ENCODE results near the gene RUBCNL.

Gene RUBCNL

DNA sequence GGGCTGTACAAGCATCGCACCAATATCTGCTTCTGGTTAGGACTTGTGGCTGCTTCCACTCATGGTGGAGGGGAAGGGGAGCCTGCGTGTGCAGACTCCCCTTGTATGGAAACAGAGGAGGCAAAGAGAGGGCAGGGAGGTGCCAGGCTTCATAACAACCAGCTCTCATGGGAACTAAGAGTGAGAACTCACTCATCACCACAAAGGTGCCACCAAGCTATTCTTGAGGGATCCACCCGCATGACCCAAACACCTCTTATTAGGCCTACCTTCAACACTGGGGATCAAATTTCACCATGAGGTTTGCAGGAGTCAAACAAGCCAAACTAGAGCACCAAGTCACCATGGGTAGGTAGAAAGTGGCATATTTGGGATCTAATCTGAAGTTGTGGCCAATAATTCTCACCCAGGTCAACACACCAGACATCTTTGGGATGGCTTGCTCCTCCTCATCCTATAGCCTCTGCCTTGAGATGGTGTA, 46.4 kb downstream of the RUBCNL start (continued):
- no peak for TF ChIP-seq KLF7 (tag by site-specific recombination; IDR thresholded peaks at IDR 0.05; ENCODE audit: borderline replicate concordance)
- TF ChIP-seq PRDM1 (tag by site-specific recombination; IDR thresholded peaks at IDR 0.05) = no peak

DNA sequence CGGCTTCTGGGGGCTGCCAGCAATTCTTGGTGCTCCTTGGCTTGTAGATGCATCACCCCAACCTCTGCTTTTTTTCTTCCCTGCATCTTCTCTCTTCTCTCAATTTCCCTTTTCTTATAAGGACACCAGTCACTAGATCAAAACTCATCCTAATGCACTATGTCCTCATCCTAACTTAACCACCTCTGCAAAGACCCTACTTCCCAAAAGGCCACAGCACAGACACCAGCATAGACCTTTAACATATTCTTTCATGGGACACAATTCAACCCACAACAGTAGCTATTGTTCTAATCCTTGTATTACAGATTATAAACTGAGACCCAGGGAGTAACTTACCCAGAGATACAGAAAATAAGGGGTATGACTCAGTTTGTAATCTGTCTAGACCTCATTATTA, 47.0 kb downstream of the RUBCNL start:
- Histone ChIP-seq H3K36me3 (ENCODE audit: control insufficient read depth in 2 of 2, insufficient read depth in 1 of 2, low read length in 2 of 2) (no peaks in the 10 kb centered on the region), H3K4me1 (ENCODE audit: control insufficient read depth, insufficient read depth, low read length) (no peaks in the 10 kb centered on the region), H3K4me3 (ENCODE audit: low read depth, low read length) (no peak overlapping the region), H3K9me3 (ENCODE audit: control insufficient read depth, insufficient read depth, low read depth, low read length) (no peaks in the 10 kb centered on the region), H3K27ac (ENCODE audit: extremely low read depth, low read depth, low read length) (no peak overlapping the region)
- ChIA-PET CTCF (no interaction called here), POLR2A (no interaction called here)
- no peak for TF ChIP-seq OVOL3 (tag by site-specific recombination; IDR thresholded peaks at IDR 0.05)
- TF ChIP-seq ZNF404 (tag by site-specific recombination; IDR thresholded peaks at IDR 0.05) = no peak
- TF ChIP-seq GLIS1 (tag by site-specific recombination; IDR thresholded peaks at IDR 0.05) = no peak
- TF ChIP-seq, protein P1, sequence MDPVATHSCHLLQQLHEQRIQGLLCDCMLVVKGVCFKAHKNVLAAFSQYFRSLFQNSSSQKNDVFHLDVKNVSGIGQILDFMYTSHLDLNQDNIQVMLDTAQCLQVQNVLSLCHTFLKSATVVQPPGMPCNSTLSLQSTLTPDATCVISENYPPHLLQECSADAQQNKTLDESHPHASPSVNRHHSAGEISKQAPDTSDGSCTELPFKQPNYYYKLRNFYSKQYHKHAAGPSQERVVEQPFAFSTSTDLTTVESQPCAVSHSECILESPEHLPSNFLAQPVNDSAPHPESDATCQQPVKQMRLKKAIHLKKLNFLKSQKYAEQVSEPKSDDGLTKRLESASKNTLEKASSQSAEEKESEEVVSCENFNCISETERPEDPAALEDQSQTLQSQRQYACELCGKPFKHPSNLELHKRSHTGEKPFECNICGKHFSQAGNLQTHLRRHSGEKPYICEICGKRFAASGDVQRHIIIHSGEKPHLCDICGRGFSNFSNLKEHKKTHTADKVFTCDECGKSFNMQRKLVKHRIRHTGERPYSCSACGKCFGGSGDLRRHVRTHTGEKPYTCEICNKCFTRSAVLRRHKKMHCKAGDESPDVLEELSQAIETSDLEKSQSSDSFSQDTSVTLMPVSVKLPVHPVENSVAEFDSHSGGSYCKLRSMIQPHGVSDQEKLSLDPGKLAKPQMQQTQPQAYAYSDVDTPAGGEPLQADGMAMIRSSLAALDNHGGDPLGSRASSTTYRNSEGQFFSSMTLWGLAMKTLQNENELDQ (tag by site-specific recombination; IDR thresholded peaks at IDR 0.05; ENCODE audit: low read depth) = no peak
- TF ChIP-seq ZNF169 (tag by site-specific recombination; IDR thresholded peaks at IDR 0.05) = no peak
- no peak for TF ChIP-seq GFI1B (tag by site-specific recombination; IDR thresholded peaks at IDR 0.05)
- TF ChIP-seq ZNF558 (tag by site-specific recombination; IDR thresholded peaks at IDR 0.05) = no peak
- TF ChIP-seq ZNF776 (tag by site-specific recombination; IDR thresholded peaks at IDR 0.05; ENCODE audit: borderline replicate concordance) = no peak
- no peak for TF ChIP-seq ZNF555 (tag by site-specific recombination; conservative IDR thresholded peaks at IDR 0.05)
- no peak for TF ChIP-seq SP7 (tag by site-specific recombination; IDR thresholded peaks at IDR 0.05)
- no peak for TF ChIP-seq GLI4 (tag by site-specific recombination; IDR thresholded peaks at IDR 0.05)
- TF ChIP-seq, protein P2, sequence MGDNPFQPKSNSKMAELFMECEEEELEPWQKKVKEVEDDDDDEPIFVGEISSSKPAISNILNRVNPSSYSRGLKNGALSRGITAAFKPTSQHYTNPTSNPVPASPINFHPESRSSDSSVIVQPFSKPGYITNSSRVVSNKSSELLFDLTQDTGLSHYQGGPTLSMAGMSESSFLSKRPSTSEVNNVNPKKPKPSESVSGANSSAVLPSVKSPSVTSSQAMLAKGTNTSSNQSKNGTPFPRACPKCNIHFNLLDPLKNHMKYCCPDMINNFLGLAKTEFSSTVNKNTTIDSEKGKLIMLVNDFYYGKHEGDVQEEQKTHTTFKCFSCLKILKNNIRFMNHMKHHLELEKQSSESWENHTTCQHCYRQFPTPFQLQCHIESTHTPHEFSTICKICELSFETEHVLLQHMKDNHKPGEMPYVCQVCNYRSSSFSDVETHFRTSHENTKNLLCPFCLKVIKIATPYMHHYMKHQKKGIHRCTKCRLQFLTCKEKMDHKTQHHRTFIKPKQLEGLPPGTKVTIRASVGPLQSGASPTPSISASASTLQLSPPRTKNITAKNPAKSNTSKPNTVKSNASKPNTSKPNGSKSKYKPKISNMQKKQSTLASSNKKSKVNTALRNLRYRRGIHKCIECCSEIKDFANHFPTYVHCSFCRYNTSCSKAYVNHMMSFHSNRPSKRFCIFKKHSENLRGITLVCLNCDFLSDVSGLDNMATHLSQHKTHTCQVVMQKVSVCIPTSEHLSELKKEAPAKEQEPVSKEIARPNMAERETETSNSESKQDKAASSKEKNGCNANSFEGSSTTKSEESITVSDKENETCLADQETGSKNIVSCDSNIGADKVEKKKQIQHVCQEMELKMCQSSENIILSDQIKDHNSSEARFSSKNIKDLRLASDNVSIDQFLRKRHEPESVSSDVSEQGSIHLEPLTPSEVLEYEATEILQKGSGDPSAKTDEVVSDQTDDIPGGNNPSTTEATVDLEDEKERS (tag by site-specific recombination; IDR thresholded peaks at IDR 0.05) = no peak
- TF ChIP-seq, protein P3, sequence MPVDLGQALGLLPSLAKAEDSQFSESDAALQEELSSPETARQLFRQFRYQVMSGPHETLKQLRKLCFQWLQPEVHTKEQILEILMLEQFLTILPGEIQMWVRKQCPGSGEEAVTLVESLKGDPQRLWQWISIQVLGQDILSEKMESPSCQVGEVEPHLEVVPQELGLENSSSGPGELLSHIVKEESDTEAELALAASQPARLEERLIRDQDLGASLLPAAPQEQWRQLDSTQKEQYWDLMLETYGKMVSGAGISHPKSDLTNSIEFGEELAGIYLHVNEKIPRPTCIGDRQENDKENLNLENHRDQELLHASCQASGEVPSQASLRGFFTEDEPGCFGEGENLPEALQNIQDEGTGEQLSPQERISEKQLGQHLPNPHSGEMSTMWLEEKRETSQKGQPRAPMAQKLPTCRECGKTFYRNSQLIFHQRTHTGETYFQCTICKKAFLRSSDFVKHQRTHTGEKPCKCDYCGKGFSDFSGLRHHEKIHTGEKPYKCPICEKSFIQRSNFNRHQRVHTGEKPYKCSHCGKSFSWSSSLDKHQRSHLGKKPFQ (tag by site-specific recombination; IDR thresholded peaks at IDR 0.05) = no peak
- TF ChIP-seq YY2 (tag by site-specific recombination; IDR thresholded peaks at IDR 0.05) = no peak
- no peak for TF ChIP-seq ZBTB20 (tag by site-specific recombination; IDR thresholded peaks at IDR 0.05)
- no peak for TF ChIP-seq ZBTB48 (tag by site-specific recombination; IDR thresholded peaks at IDR 0.05)
- TF ChIP-seq KLF1 (tag by site-specific recombination; IDR thresholded peaks at IDR 0.05) = no peak
- TF ChIP-seq, protein P4, sequence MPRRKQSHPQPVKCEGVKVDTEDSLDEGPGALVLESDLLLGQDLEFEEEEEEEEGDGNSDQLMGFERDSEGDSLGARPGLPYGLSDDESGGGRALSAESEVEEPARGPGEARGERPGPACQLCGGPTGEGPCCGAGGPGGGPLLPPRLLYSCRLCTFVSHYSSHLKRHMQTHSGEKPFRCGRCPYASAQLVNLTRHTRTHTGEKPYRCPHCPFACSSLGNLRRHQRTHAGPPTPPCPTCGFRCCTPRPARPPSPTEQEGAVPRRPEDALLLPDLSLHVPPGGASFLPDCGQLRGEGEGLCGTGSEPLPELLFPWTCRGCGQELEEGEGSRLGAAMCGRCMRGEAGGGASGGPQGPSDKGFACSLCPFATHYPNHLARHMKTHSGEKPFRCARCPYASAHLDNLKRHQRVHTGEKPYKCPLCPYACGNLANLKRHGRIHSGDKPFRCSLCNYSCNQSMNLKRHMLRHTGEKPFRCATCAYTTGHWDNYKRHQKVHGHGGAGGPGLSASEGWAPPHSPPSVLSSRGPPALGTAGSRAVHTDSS (tag by site-specific recombination; IDR thresholded peaks at IDR 0.05) = no peak

Data from HEK293 (cell line).